NCI-H82 (cell line): ENCODE results near the gene NDUFS6.
"Not testable (repeated sequence)": the region's sequence is repeated elsewhere in the genome, so short reads cannot be mapped to it uniquely, and the experiment has no call there.

Experiments
- DNase-seq: peaks from one replicate; lab custom pipeline; 2025; lab: John Stamatoyannopoulos, UW

NDUFS6 gene

DNA sequence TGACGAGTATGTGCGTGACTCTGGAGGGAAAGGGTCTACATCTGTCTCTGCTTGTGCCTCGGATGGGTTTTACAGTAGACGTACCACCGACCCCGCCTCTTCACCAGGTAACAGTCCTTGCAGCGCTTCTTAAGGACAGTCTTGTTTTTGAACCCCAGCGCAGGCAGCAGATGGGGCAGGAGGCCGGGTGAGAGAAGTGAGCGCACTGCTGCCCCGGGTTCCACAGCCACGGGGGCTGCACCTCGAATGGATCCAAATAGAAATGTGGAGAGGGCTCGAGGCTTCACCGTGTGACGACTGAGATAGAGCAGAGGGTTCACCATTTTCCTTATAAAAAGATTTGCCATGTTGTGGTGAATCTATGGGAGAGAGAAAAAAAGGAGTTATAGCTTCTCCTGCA, 2.6 kb upstream of the NDUFS6 start:
- not testable (repeated sequence) for DNase-seq

DNA sequence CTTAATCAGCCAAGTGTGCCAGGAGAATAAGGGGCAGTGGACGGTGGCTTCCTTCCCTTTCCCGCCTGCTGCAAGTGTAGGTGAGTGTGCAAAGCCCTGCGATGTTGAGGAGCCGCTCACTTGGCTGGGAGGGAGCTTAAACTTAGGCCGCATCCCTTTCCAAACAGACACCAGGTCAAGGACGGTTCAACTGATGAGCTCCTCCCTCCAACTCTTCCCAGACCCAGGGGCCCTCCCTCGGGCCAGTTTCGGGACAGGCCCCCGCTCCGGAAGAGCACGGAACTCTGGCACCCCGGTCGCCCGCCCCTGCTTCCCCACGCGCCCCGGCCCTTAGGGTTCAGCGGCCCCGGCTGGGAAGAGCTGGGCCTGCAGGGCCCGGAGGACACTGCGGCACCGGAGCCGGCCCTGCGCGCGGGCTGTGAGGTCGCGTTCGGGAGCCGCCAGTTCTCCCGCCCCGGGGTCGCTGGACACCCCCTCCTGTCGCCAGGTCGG, 2.1 kb upstream of the NDUFS6 start:
- DNase-seq = peak; percentile 27

DNA sequence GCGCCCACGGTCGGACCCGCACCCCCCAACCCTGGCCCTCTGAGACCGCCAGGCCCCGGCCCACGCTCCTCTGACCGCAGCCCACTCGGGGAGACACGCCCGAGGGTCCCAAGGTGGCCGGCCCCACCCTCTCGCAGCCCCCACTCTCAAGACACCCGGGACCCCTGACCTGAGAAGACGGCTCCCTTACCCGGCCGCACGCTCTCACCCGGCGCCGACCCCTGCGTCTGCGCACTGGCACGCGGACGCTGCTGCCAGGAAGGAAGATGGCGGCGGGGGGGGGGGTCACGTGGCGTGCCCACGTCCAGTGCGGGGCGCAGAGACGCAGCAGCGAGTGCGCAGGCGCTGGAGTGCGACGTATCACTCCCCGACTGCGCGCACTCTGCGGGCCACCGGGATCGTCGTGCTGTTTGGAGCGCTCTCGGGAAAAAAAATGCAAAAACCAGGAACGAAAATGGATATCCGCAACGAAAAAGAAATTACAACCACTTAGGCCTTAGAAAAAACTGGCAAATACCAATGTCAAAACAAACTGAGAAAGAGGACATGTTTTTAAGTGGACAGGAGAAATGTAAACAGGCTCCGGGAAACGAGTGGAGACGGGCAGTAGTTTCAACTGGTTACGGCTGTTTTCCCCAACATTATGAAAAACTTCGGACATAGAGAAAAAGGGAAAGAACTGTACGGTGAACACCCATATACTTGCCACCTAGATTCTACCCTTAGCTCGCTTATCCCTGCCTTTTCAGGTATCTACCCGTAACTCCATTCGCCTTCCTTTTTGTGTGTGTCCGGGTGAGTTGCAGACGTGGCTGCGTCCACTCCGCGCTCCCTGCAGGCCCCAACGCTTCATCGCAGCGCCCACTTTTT, 1.4 kb upstream of the NDUFS6 start, which contains the start of gene MRPL36:
MRPL36 (minus strand) TSS at position 236 of the 870 bp plus-strand sequence. CDS start 902 bp downstream, outside the sequence.
- DNase-seq = peak; percentile 92

DNA sequence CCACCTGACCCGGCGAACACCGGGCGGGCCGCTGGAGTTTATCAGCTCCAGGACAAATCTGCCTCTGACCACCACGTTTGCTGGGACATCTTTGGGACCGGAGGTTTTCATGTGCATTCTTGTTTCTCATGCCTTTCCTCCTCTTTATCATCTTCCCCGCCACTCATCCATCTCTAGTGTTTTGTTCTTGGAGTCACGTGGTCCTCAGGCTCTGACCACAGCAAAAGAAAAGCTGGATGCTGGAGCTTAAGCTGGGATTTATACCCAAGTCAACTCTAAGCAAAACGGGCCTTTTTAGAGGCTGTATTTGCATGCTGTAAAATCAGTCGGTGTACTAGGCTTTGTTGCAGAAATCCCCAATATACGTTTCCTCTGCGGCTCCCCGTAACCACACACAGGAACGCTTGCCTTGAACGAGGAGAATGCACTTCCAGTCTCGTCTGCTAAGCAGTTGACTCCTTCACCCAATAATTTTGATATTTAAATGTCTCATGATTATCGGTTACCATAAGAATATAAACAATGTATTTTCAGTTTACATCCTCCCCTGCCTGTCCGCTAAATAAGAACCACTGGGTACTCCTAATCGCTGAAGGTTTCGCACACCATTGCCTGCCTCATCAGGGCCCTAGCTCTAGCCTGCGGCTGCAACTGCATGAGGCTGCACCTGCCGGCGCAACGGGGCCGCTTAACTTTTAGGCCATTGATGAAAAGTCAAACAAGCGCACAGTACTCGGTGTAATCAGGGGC, 560 bp upstream of the NDUFS6 start:
- DNase-seq = peak; percentile 67

DNA sequence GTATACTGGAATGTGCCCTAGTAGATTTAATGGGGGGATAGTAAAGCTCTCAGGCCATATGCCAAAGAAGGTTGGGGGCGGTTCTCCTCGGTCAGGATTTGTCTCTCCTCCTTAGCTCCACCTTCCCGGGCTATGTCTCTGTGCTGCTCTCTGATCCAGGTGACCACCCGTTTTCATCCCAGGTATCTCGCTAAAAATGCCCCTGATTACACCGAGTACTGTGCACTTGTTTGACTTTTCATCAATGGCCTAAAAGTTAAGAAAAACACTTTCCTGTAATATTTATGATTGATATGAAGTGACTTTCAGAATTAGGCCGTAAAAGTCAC, 724 bp downstream of the NDUFS6 start:
- peak; percentile 66 for DNase-seq

DNA sequence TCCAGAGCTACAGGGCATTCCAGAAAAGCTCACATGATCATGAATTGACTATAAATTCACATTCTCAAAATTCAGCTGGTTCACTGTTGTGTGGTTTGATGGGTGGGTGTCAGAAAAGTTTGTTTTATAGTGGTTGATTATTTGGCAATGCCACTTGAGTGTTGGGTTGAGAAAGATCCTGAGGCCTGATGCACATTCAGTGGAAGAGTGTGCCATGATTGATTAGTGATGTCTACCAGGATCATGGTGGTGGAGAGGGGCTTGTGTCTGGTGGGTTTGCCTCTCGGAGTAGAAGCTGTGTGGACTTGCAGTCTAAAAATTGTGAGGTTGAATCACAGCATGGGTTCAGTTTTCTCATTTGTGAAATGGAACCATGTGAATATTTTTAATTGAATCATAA, 2.0 kb downstream of the NDUFS6 start:
- DNase-seq = no peak

DNA sequence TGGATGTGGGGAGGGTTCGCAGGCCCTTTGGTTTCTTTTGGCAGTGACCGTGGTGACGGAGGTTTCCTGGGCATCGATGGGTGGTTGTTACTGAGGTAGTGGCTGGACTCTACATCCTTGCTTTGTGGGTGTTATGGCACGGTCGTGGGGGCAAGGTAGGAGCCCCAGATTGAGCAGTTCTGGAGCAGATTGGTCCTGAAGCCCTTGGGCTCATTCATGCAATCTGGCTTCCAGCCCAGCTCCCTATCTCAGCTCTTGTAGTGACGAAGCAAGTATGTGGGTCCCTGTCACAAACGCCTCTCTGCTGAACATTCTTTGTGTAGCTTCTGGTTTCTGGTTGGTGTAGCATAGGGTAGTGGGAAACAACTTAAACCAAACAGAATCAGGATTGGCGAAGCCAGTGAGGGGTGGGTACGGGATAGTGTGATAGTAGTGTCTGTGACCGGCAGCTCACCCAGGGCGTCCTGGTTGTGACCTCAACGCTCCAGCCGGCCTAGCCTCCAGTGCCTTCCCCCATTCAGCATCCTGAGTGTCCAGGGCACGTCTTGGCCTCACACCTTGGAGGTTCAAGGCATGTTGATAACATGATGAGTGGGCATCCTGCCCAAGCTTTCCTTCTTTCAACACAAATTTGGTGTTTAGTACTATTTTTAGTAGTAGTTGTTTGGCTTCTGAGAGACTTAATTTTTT, 2.9 kb downstream of the NDUFS6 start:
- no peak for DNase-seq

DNA sequence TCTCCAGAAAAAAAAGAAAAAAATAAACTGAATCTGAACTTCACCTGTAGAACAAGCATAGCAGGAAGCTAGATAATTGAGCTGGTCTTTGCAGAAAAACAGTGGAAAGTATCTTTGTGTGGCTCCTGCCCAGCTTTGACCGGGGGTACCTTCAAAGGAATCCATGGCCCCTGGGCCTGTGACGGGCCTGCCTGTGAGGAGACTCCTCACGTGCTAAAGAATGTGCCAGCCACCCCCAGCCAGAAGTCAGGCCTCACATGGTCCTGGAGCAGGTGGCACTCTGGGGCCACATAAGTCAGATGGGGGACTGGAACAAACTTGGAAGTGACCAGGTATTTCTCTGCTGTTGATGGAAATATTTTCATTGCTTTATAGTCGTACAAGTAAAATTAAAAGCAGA, 4.1 kb downstream of the NDUFS6 start:
- no peak for DNase-seq

DNA sequence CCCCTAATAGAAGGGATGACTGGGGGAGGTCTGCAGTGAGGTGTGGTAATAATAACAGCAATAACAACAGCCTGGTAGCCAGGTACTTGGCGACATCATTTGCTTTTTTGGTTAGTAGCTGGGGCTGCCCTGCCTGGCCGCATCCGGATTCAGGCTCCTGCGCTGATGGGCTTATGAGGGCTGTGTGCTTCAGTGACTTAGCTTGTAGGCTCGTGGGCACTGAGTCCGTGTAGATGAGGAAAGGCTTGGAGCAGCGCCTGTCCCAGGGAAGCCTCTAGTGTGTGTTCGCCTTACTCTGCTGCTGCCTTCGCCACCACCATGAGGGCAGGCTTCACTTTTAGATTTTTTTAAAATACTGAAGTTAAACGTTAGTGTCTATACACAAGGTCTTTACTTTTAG, 4.5 kb downstream of the NDUFS6 start:
- no peak for DNase-seq

DNA sequence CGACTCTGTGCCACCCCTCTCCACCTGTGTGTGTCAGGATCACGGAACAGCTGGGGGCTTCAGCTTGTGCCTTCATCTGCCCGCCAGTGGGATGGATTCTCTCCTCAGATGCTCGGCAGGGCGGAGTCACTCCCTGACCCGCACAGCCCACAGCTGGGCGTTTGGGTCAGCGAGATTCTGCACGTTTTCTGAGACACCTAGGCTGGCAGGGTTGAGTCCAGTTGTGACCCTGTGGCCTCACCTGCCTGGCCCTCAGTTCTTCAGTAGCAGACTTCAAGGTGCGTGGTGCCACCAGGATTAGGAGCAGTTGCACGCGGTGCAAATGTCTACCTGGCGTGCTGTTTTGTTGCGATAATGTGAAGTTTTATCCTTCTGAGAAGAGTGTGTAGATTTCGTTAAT, 5.0 kb downstream of the NDUFS6 start:
- no peak for DNase-seq

DNA sequence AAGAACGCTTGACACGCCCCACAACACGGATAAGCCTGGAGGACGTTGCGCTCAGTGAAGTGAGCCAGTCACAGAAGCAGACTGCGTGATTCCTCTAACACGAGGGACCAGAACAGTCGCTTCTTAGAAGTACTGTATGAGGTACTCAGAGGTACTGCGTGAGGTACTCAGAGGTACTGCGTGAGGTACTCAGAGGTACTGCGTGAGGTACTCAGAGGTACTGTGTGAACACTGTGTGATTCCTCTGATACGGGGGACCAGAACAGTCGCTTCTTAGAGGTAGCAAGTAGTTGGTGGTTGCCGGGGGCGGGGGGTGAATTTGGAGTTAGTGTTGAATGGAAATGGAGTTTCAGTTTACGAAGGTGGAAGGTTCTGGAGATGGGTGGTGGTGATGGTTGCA, 5.8 kb downstream of the NDUFS6 start:
- no peak for DNase-seq

DNA sequence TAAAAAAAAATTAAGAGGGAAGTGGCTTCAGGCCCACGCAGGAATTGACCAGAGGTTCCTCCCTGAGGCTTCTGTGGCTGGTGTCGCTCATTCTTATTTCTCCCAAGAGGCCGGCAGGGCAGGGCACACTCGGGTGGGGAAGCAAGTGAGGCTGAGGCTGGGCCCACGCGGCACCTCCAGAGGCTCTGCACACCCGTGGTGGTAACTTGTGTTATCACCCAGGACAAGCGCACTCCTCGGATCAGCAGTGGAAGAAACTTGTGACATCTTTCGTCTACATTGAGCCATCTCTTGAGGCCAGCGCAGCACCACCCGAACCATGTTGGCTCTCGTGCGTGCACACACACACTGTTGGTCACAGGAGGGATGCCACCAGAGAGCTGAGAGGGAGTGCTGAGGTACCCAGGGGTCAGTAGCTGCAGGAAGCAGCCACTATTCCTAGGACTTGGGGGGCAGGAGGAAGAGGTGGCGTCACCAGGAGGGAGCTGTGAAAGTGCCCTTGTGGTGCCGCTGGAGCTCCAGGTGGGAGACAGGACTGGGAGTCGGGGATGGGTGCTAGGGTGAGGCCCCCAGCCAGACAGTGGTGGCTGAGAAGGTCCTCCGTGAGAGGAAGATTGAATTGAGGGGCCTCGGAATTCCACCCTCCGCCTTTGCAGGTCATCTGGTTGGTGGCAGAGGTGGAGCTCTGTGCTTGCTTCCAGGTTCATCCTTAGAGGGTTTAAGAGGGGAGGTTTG, 6.4 kb downstream of the NDUFS6 start:
- no peak for DNase-seq

DNA sequence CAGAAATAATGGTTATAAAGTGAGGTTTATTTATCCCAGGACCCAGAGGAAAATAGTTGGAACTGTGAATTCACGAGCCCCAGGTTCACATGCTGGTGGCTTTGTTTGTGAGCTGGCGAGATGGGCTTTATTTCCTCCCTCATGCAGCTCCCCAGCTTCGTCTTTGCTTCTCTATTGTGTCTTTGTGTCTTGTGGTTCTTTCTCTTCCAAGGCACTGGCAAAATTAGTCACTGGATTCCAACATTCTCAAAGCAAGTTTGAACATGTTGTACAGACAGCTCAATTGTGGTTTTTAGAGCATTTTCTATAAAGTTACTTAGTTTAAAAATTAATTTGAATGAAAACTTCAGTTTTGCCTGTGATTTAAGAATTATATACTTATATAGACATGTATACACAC, 7.2 kb downstream of the NDUFS6 start:
- no peak for DNase-seq

DNA sequence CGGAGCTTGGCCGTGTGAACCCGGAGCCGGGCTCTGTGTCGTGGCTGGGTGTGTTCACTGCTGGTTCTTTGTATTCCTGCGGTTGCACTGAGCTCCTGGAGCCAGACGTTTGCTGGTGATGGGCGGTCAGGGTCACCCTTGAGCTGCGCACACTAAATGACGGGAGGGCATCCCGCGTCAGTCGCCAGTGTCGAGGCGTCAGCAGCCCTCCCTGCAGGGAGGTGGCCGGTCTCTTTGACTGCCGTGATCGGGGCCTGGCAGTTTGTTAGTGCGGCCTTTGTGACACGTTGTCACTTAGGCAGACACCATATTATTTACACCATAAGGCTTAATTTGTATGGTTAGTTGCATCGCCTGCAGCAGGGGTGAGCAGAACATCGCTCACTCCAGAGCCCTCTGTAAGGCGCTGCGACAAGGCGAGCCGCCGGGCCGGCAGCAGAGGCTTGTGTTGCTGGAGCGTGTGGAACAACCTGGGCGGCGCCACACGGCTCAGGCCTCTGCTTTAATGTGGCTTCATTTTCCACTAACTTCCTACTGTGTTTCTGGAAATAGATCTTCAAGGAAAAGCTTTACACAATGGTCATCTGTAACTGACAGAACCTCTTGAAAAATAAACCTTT, 8.3 kb downstream of the NDUFS6 start:
- DNase-seq = no peak

DNA sequence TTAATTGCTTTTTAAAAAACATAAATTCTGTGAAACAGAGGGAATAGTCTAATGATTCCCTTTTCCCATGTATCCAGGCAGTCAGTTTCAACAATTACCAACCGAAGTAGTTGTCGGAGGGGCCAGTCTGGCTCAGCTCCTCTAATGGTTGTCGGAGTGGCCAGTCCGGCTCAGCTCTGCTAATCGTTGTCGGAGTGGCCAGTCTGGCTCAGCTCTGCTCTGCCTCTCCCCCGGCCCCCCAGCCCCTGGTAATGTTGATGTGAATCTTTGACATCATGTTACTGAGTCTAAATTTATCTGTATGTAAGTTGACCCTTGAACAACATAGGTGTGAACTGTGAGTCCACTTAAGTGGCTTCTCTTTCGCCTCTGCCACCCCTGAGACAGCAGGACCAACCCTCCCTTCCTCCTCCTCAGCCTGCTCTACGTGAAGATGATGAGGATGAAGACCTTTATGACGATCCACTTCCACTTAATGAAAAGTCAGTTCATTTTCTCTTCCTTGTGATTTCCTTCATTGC, 9.4 kb downstream of the NDUFS6 start:
- DNase-seq = no peak

DNA sequence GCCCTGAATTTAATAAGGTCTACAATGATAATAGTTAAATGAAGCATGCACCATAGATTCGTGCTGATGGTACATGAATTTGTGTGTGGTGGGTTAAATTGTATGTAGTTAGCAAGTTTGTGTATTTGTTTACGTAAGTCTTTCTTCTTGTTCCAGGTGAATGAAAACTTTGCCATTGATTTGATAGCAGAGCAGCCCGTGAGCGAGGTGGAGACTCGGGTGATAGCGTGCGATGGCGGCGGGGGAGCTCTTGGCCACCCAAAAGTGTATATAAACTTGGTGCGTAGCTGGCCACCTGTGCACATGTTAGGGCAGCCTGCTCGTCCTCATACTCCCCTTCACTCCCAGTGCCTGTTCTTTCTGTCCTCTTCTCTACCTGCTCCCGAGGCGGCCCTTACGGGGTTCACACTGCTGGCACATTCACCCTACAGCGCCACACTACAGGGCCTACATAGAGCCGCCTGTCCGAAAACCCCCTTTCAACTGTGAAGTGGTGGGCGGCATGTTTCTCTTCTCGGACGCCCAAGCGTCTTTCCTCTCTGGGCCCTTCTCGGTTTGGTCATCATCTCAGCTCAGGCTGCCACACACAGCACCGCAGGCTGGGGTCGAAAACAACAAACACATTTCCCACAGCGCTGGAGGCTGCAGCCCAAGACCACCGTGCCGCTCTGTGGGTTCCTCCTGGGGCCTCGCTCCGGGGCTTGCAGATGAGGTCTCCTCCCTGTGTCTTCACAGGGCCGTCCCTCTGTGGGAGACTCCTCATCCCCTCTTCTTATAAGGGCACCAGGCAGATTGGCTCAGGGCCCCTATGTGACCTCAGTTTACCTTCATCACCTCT, 13.2 kb downstream of the NDUFS6 start:
- no peak for DNase-seq

DNA sequence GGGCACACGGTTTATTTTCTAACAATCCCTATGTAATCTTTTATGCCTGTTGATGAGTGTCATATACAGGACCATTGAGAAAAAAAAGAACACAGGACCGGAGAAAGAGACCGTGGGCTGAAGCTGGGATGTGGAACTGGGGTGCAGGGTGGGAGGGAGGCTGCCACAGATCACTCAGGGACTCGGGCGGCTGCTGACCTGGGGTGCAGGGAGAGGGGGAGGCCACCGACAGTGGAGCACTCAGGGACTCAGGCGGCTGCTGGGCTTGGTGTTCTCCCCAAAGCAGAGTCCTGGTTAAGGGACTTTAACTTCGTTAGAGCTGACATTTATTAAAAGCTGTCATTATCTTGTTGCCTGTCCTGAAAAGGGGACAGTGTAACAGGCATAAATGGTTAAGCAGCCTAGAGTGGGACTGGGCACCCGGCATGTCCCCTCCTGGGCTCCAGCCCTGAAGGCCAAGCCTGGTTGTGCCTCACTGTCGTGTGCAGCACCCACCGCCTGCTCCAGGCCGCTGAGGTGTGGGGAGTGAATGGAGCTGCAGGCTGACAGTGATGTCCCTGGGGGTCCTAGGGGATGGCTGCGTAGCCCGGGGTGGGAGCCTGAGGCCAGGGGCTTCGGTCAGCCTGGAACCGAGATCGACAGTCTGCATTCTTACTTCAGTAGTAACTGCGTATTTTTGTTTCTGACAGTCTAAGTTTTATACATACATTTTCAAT, 14.0 kb downstream of the NDUFS6 start:
- DNase-seq = no peak

DNA sequence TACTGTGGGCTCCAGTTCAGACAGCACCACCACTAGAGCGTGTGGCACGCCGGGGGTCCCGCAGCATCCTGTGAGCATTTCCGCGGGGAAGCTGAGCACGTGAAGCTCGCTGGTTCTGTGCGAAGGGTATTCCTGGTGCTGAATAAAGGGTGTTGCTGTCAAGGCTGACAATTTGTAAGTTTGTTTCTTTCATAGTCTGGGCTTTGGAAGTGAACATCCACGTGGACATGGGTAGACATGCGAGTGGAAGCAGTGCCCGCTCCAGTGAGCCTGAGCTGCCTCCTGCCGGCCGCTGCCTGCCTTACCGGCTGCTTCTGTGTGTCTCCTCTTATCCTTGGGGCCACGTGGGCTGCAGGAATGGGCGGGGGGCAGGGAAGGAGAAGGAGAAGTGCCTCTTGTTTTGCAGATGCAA, 14.7 kb downstream of the NDUFS6 start:
- no peak for DNase-seq

DNA sequence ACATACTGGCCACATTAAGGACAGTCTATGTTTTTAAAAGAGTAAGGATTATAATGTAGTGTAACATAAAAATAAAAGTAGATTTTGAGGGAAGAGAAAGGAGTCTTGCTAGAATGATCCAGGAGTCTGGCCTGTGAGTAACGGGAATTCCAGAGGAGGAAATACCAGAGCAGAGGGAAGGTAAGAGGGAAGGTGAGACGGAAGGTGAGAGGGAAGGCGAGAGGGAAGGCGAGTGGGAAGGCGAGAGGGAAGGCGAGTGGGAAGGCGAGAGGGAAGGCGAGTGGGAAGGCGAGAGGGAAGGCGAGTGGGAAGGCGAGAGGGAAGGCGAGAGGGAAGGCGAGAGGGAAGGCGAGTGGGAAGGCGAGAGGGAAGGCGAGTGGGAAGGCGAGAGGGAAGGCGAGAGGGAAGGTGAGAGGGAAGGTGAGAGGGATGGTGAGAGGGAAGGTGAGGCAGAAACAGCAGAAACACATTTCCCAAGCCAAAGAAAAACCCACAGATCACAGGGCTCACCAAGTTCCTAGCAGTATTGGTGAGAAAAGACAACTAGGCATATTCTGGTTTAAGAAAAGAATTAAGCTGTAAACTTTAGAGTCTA, 15.4 kb downstream of the NDUFS6 start:
- DNase-seq = not testable (repeated sequence)
